OCI-M1 (cell line): ENCODE data around the gene DCLK1.

Experiments
- DNase-seq: peaks from one replicate; lab custom pipeline; 2025; lab: John Stamatoyannopoulos, UW

Gene DCLK1

DNA sequence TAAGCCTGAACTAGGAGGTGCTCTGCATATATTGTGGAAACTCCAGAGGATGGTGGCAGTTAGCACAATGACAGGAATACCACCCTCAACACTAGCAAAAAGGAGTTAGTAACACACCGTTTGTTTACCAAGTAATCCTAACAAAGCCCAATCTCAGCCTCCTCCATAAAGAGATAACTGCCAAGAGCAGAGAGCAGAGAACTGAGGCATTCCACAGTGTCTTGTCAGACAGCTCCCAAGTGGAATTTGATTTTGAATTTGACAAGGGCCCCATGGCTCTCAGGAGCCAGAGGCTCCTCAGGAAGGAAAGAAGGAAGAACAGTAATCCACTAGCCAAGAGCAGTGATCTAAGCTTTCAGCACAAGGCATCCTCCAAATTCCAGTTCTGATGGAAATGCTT is 298.6 kb downstream of the DCLK1 start:
- no peak for DNase-seq

DNA sequence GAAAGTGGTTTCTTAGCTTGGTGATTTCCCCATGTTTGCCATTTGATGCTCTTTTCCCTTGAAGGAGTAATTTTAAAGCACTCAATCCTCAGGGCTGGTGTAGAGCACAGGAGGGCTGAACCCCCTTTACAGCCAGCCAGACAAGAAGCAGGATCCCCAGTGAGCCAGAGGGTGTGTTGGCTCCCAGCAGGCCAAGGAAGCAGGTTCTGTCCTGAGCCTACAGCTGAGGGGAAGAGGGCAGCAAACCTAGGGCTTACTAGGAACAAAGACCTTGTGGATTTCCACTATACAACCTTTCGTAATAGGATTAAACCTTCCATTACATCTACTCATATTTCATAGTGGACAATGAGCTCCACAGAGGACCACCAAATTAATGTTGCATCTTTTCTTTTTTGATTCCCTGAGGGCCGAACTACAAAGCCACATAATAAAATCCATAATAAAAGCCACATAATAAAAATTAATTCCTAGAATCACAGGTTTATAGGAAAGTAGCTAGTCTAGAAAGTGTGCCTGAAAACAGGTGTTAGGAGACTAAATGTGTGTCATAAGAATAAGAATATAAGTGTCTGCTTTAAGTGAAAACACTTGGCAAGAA is 300.2 kb downstream of the DCLK1 start:
- no peak for DNase-seq

DNA sequence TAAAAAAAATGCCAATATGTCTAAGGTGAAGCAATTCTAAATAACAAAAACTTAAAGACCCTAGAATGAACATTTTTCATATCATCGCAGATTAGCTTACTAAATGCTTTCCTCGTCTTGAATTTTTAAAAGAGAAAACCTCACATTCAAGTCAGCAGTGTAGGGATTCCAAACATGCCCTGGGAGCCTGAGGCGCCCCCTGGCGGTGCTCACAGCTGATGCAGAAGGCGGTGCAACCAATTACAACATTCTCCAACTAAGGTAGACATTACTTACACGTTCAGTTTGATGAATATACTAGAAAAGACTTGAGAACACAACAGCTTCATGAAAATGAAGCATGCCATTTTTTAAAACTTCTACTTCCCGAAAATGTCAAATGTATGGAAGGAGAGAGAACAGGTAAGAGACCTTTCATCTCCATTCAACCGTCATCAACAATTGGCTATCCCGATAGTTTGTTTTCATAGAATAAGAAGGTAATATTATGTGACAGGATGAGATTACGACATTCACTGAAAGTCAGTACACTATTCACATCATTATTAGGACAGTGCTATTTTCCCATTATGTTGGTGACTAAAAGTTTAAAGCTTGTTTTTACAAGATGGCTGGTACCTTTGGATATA is 304.4 kb downstream of the DCLK1 start:
- DNase-seq = peak; percentile 77

DNA sequence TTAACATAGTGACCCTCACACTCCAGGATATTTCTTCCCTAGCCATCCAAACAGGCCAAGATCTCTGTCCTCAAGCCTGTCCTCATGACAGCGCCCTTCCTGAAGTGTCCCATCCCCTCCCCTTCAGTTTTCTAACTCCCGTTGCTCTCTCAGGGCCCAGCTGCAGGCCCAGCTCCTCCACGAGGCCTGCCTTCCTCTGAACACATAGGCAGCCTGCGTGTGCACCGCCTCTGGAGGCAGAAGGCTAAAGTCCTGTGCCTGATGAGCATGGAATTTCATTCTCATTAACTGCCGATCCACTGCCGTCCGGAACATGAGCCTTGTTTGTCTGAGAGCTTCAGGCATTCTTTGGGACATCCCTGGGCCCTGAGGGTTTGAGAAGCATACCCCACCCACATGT is 306.4 kb downstream of the DCLK1 start:
- no peak for DNase-seq

DNA sequence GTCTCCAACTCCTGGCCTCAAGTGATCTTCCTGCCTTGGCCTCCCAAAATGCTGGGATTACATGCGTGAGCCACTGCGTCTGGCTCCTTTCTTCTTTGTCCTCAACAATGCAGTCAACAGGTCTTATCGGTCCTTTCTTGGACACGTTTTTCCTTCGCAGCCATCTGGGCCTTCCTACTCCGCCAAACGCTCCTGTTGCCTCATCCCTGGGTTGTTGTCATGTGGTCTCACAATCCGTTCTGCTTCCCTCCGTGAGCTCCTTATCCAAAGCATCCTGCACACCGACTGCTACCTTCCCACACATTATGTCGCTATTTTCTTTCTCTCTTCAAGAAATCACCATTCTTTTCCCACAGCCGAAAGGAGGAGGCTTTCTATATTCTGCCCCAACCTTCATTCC is 306.8 kb downstream of the DCLK1 start:
- DNase-seq = no peak

DNA sequence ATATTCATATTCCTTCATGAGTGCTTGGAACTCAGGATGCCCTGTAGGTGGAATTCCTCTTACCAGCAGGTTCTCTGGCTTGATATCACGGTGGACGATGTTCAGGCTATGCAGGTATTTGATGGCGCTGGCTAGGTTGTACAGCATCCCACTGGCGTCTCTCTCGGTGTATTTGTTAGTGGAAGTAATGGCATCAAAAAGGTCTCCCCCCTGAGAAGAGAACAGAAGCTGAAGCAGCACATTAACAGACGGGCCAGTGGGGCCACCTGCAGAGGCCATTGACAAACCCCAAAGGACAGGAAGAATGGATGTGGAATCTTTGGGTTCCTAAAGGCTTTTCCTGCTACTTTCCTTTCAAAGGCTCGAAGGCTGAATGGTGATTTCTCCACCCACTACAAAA is 308.5 kb downstream of the DCLK1 start:
- no peak for DNase-seq

DNA sequence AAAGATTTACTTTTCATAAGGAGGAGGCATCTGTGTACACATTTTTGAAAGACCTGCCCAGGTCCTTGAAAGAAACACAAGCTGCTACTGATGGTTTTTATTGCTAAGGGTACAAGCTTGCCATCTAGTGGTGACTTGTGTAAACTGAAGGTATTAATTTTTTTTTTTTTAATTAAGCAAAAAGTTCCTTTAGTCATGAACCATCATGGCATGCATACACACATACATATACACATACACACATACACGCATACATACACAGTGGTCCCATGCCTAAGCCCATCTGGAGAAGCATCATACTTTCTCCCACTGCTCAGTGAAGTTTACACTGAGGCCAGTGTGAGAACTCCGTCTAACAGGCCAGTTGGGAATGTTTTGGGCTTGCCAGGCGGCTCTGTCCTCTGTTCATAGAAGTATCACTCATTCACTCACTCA is 312.5 kb downstream of the DCLK1 start:
- peak; percentile 78 for DNase-seq

DNA sequence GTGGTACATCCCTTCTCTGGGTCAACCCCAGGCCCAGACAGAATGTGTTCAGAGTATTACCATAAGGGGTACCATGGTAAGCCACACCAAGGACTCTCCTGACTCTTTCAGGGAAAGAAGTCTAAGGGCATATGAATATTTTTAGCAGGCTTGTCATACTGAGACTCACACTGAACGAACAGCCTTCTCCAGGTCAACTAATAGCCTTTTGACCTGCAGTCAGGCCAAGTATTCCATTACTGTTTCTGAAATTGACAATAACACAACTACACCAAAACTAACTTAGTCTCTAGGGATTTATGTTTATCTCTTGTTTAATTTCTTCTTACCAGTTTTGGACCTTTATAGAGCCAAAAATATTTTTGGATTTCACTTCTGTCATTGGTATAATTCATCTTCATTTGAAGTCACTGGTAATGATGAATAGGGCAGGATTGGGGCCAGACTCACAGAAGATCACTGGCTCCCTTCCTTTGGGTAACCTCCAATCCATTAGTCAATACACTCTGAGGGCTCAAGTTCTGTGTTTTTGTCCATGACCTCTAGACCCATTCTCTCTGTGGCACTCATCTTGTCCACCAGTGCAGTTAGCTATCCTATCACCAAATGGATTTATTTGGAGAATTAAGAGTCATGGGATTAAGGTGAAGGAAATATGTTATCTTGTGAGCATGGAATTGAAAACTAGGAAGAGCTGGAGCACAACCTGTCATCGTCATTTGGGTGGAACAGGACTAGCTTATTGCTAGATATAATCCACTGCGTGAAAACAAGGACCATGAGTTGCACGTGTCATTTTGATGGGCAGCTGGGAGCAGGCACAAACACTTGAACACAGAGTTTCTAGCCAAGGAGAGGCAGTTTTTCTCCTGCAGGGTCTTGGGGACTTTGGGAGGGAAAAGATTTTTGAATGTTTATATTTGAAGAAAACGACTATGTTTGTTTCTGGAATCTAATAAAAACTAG is 313.3 kb downstream of the DCLK1 start:
- DNase-seq = no peak

DNA sequence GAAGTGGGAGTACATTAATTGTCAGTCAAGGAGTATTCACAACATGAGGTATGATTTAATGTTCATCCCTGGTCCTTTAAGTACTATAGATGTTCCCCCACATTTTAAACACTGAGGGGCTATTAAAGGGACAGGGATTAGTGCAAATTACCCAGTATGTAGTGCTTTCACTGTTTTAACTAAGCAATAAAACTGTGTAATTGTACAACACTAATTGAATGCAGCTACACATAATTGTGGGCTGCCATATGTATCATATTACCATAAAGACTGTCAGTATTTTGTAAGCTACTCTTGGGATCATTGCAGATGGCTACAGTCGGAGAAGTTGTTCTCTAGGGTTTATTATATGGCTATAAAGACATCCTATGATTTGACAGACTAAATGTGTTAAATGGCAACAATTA is 316.6 kb downstream of the DCLK1 start:
- DNase-seq = no peak

DNA sequence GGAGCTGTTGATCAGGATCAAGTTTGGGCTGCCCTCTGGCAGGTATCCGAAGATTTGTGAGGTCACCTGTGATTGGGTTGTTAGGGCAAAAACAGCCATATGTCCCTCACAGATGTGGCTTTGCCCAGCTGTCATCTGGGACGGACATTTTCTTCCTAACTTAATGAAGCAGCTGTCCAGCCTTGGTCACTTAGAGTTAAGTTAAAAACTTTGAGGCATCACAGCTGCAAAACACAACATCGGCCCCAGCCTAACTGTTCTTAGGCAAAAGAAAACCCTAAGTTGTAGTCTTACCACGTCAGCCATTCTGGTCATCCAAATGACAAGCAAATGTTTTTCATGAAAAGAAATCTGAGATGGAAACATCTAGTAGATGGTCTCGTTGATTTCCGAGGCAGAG is 318.4 kb downstream of the DCLK1 start:
- DNase-seq = no peak

DNA sequence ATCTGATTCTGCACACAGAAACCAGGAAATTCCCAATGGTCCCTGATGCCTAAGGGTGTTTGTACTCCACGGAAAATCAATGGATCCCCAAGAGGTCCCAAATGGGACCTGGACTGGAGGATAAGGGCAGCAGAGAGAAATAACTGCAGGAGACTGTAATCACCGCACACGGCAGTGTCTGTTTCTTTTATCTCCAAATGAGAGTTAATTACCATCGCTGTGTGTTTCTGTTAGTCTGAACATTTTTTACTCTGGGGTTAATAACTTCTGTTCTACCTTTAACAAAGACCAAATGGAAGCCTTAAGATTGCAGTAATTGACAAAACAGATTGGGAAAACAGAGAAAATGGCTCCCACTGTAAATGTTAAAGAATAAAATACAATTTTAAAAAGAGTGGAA is 320.9 kb downstream of the DCLK1 start:
- DNase-seq = no peak

DNA sequence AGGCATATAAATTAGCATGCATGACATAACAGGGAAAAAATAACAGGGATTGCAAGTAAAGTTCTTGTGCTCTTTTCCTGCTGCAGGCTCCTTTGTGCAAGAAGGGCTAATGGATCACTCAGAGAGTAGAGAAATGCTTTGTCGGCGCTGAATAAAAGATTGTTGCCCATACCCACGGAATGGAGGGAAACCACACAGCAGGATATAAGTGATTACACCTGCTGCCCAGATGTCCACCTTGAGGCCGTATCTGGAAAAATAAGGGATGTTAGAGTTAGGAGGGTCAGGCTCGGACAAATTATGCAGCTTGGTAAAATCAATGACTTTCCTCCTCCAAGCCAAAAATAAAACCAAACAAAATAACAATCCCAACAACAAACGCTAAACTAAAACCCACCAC is 322.3 kb downstream of the DCLK1 start:
- no peak for DNase-seq

DNA sequence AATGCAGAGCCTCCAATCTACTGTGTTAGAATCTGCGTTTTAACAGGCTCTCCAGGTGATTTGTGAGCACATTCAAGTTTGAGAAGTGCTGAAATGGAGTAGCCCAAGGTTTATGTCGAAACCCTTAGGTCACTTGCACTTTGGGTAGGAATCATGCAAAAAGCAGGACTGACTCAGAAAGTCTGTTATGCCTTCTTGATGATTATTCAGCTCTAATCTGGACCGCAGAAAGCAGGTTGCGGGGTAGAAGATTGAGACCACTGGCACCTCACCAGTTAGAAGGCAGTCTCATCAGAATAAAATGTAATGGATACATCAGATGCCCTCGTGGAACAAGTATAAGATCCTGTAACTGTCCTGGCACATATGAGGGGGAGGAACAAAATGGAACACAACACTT is 326.3 kb downstream of the DCLK1 start:
- DNase-seq = no peak

DNA sequence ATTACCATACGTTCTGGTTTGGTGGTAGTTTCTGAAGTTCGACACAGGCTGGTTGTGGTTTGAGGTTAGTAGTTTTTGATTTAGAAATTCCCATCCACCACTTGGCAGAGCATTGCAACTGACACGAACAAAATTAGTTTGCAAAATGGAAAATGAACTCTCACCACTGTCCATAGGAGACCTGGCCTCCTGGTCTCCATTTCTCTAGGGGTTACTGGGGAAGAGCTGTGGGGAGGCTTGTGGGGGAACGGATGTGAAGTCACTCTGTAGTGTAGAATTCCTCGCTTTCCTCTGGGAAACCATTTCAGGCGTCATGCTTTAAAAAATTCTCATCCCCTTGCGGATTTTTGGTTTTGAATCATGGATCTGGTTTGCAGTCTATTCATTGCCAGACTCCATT is 333.2 kb downstream of the DCLK1 start:
- no peak for DNase-seq

DNA sequence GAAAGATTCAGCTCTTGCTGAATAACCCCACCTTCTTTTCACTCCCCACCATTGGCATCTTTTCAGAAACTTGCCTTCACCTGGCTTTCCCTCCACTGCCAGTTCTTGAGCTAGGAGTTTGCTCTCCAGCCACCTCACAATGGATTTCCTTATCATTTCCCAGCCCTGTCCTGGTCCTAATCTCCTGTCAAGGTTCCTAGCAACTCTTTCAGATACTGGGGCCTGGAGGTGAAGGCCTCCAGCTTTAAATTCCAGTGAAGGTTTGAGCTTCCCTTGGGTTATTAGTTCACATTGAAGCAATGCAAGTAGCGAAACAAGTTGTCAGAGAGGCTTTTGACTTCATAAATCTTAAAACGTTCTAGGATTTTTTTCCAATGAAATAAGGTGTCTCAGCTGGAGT is 333.9 kb downstream of the DCLK1 start:
- DNase-seq = no peak

DNA sequence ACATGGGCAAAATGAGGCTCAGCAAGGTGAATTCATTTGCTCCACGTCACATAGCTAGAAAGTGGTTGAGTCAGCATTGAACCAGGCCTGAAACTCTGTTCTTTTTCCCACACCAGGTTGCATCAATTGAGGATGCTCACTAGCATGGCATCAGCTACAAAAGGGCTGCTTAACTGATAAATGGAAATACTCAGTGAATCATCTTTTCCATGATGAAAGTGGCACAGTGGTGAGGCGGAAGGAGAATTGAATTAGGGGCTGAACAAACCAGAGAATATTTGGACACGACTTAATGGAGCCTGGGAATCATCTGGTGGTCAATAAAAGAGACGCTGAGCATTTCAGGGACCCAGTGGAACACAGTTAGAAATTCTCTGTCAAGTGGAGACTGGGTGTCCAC is 334.6 kb downstream of the DCLK1 start:
- no peak for DNase-seq

DNA sequence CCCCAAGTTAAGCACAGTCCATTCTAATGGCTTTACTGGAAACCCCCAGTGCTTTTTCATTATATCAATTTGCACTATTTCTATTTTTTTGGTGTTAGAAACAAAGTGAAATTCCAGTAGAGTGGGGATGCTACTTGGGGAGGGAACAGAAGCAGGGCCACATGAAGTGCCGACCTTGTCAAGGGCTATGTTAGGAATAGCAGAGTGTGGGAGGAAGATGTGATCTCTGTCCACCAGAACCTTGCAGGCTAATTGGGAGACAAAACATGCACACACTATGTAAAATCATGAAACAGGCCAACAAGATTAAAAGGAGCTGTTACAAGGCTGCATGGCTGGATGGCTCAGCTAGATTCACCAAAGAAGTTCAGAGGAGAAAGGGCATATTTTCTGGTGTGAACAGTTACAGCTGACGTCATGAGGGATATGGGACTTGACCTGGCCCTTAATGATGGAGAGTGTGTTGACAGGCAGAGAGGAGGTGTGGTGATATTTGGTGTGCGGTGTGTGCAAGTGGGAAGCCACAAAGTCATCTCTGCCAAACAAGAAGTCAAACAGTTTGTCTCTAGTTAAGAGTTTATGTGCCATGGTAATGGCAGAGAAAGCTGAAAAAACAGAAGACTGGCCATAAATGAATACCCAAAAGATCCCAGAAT is 336.3 kb downstream of the DCLK1 start:
- no peak for DNase-seq

DNA sequence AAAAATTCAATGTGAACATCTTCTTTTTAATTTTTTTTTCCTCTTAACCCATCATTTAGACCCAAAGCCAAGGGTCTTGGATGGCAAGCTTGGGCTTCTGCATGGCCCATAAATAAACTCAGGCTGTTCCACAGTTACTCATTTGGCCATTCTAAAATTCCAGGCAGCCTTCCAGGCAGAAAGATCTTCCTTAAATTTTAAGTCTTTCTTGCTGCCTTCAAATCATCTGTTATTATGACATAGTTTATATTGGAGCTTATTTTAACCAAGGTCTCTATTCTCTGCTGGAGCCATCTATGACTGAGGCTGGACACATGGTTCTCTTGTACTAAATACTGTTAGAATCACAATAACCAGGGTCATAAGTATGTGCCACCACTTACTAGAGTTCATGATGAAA is 337.4 kb downstream of the DCLK1 start:
- no peak for DNase-seq

DNA sequence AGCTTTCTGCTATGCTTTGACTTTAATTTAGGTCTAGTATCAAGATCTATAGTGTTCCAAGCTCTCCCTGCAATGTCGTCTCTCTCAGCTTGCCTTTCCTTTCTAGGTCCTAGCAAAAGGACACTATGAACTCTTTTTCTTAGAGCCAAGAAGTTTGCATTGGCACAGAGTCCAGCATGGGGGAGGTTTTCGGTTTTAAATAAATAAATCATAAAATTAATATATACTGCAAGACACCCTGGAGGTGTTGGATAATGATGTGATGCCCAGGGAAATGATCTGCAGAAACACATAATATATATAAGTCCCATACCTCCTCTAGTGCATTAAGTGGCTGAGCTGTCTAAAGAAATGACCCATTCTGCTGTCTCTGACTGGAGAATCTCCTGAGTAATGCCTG is 338.3 kb downstream of the DCLK1 start:
- no peak for DNase-seq

DNA sequence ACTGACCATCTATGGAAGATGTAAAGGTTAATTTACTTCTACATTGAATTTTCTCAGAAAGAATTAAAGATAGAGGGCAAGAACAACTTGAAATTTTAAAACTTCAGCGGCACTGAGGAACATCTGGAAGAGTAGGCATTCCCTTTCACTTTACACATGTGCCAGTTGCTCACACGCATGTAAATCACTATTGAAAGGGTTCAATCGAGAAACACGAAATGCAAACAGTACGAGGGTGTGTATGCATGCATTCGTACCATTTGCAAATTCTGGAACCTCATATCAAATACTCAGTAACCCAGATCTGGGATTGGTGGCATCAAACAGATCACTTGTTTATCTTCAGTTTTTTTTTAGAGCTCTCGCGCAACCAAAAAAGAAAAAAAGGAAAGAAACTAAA is 339.2 kb downstream of the DCLK1 start:
- DNase-seq = no peak

DNA sequence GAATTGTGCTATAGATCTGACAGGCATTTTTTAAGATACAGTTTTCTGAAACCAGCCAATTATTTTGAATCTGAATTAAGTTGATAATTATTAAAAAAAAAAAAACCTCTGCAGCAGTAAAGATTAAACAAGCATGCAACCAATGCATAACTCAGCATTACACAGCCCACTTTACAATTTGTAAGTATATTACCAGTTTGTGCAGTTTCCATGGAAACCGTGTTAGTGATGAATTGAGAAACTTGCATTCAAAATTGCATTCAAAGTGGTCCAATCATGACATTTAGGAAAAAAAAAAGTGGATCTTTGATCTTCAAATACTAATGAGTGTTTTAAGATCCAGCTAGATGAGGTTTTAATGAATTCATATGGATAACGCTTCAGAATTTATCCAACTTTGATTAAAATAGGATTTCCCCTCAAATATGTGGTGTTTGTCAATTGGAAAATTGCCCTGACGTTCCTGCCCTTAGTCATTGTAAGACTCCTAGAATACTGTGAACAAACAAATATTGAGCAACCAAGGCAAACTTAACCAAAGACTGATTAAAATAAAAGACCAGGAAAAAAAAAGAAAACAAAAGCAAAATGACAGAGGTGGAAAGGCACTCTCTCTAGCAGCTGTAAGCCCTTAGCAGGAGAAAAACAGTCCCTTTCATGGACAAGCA is 339.9 kb downstream of the DCLK1 start:
- DNase-seq = no peak
